NCI-H524 (cell line): ENCODE results near the gene FN1.

Experiments used
- DNase-seq, 2 experiments: peaks; one replicate each; lab custom pipeline; 2025; lab: John Stamatoyannopoulos, UW

FN1 gene

GRCh38 chr2:215441560-215442400 lies 5.9 kb upstream of the FN1 start:
- no peak for DNase-seq

DNA sequence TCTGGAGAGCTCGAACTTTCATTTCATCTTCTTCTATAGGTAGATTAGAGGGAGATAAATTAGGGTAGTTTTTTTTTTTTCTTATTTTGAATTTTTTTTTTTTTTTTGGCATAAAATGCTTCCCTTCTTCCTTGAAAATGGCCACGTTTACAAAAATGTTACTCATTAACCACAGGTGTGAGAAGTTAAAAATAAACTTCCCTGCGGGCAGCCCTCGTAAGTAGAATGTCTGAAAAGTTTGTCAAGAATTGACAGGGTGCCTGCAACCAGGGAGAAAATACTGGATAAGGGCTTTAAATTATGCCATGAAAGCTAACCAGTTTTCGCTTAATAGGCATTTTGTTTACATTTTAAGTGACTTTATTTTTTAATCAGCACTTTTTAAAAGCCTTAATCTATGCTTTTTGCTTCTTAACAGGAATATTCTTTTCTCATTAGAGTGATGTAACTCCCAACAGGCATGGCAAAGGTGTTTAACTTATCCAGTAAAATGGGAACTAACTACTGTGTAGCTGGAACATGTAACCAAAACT lies 4.2 kb upstream of the FN1 start:
- no peak for DNase-seq

DNA sequence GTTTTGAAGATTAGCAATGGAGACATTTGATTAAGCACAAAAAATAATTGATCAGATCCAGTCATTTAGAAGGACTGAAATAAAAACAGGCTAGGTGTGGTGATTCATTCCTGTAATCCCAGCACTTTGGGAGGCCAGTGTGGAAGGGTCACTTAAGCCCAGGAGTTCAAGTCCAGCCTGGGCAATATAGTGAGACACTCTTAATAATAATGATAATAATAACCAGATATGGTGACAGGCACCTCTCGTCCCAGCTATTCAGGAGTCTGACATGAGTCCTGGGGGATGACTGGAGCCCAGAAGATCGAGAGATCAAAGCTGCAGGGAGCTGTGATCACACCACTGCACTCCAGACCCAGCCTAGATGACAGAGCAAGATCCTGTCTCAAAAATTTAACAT lies 3.5 kb upstream of the FN1 start:
- no peak for DNase-seq

DNA sequence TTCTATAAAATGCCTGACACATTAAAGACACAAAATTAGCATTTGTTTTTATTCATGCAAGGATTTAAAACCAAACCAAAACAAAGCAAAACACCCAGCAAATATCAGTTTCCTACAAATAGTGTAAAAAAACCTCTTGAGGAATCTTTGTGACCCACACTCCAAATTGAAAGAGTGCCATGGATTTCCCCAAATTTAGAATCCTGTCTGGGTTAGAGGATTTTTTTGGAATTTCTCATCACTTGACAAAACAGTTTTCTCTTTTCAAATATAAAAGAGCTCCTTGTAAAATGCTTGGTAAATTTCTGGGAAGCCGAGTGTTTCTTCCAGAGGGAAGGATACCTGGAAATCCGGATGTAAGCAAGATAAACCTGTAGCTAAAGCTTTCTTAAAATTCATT lies 1.7 kb upstream of the FN1 start:
- no peak for DNase-seq

DNA sequence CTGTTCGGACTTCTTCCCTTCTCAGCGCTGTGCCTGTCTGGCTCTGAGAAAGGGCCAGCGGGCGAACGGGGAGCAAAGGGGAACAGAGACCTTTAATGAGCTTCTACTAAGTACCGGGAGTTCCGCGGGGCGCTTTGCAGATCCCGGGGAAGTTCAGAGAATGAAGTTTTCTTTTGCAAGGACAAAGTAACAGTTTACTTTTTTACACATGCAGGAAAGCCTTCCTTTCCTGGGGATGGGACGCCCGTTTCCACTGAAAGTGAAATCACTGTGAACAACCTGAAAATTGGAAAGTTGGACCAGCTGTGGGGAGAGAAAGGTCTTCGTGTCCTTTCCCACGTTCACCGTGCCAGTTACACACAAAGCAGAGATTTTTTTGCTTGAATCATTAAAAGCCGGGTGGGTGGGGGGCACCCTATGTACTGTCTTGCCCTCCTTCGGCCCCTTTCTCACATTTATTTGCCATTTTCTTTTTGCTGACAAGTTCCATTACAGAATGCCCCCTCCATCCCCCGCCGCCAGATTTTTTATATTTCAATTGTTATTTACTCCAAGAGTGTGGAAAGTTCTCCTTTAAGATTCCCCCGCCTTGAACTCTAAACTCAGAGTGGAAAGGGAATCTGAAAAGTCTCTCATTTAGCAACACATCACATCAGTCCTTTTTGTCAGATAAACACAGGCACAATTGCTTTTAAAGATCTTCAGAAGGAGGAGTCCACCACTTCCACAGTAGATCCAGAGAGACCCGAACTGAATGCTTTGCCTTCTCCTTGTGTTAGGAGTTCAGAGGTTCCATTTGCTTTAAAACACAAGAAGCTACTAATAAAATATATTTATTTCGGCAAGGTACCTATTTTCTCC lies 1.1 kb upstream of the FN1 start:
- DNase-seq, result no peak

- DNase-seq, result peak; percentile 25 to 46
Measured at GRCh38 chr2:215435280-215435869, 493 bp downstream of the FN1 start.

- DNase-seq, result no peak
Measured at GRCh38 chr2:215434447-215435279, 1.2 kb downstream of the FN1 start.

GRCh38 chr2:215432759-215433594 lies 2.9 kb downstream of the FN1 start:
- DNase-seq, result no peak

- DNase-seq, result no peak
Measured at GRCh38 chr2:215431778-215432758, 3.8 kb downstream of the FN1 start.

DNA sequence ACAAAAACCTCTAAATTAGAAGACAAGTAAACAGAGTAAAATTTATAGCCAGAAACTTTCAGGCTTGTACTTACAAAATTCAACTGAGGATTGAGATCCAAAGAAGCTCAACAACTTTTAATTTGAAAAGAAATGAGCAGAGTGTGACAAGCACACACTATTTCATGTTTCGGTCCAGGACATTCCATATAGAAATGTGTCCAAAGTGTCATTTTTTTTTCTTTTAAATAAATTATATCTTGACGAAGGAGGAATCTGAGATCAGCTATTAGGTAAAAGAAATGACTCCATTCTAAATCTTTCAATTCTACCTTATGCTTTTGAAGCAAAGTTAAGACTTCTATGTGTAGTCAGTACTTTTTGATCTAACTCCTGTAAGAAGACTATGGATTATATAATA lies 4.6 kb downstream of the FN1 start:
- DNase-seq, result no peak

DNA sequence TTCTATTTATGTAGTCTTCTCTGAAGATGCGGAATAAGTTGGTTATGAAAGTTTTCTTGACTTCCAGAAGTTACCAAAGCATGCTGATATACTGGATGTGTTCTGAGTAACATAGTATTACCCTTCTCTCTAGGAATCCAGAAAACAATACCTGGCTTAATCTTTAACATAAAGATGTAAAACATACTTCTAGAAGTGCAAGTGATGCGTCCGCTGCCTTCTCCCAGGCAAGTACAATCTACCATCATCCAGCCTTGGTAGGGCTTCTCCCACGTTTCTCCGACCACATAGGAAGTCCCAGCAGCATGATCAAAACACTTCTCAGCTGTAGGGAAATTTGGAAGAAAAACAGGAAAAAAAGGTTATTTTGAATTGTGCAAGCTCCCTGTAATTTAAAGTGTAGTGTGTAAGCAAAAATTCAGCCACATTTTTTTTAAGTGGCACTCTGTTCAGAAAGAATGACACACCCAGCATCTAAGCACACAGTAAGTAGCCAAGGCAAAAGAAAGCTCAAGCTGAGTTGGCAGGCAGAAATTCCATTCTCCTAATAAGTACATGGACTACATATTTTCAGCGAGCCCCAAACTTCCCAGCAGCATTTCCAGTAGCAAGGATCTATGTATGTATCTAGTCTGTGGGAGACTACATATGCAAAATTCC lies 5.2 kb downstream of the FN1 start:
- no peak for DNase-seq

DNA sequence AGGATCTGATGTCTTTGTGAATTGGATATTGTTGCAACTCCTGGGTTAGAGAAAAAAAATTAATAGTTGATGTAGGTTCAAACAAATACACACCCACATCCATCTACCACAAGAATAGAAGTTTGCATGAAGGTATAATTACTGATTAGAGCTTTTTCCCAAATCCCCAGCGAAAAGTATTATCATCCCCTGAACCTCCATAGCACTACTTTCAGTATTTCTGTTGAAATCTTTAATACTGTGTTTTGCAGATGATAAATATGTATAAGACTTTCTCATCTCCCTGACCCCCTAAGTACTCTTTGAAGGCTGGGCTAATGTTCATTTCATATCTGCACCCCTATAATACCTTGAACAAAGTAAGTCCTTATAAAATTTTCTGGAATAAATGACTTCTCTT lies 6.4 kb downstream of the FN1 start:
- no peak for DNase-seq

GRCh38 chr2:215428060-215428910 lies 7.6 kb downstream of the FN1 start:
- DNase-seq, result no peak

GRCh38 chr2:215427585-215427984 lies 8.3 kb downstream of the FN1 start:
- no peak for DNase-seq

GRCh38 chr2:215425021-215425782 lies 10.7 kb downstream of the FN1 start:
- no peak for DNase-seq

GRCh38 chr2:215423928-215424540 lies 11.8 kb downstream of the FN1 start:
- DNase-seq, result no peak

- DNase-seq, result no peak
Measured at GRCh38 chr2:215423234-215423633, 12.6 kb downstream of the FN1 start.
